Uterus (tissue), 4 donors: Measurements from ENCODE around the gene HLA-DRB1. TPM values are rescaled to one million over a fixed set of nuclear protein-coding genes. Genes with fewer than 3 reads are reported as not detected.

Source experiments
- DNase-seq, 2 donors: peaks; one replicate each; pipeline ENCODE4 v3.0.0-alpha.2; 2019 to 2020
- H3K27ac ChIP-seq, 2 donors: fragments of 200-600 bp; sonication (generic); 1 replicate in 1 of 2; 2 replicates in 1 of 2; pipeline ENCODE4 v1.5.1; 2016 to 2018
- H3K27me3 ChIP-seq, 2 donors: fragments of 200-600 bp; sonication (generic); one replicate each; pipeline ENCODE4 v1.5.1; 2018 to 2019; ENCODE audit warnings: control low read depth in 1 of 2
- H3K36me3 ChIP-seq, 2 donors: fragments of 200-600 bp; sonication (generic); one replicate each; pipeline ENCODE4 v1.5.1; 2019; ENCODE audit warnings: control low read depth in 1 of 2
- H3K4me1 ChIP-seq, 2 donors: fragments of 200-600 bp; sonication (generic); one replicate each; pipeline ENCODE4 v1.5.1; 2018 to 2019; ENCODE audit warnings: control low read depth in 1 of 2
- H3K4me3 ChIP-seq, 2 donors: fragments of 200-600 bp; sonication (generic); 1 replicate in 1 of 2; 2 replicates in 1 of 2; pipeline ENCODE4 v1.5.1; 2018 to 2019; ENCODE audit warnings: mild to moderate bottlenecking in 1 of 2
- H3K9me3 ChIP-seq, 2 donors: fragments of 200-600 bp; sonication (generic); one replicate each; pipeline ENCODE4 v1.5.1; 2019; ENCODE audit warnings: control low read depth in 1 of 2
- POLR2A ChIP-seq, 2 donors: fragments of 450-650 bp; IDR thresholded peaks; one replicate each; pipeline ENCODE4 v1.6.1; 2016; ENCODE audit warnings: antibody characterized with exemption in 2 of 2, mild to moderate bottlenecking in 1 of 2, moderate library complexity in 1 of 2
- intact Hi-C: fragments of 100-400 bp; cut with DNase I; formaldehyde crosslinking; loops from one replicate; pipeline ENCODE4 v1.15.1; 2023; ENCODE audit warnings: low total_unique reads
- total RNA-seq, 4 donors: library from RNA; depleted of rRNA in 3 of 4; stranded (reverse); fragments of >200 nt in 3 of 4; gene quantifications; one replicate each; pipeline versions ENCODE4 v1.1.0 to v1.2.4, GENCODE V29; 2014 to 2023
- TF ChIP-seq, protein P1 (sequence below), 4 experiments: fragments of 200-600 bp in 2 of 4; fragments of 450-650 bp in 2 of 4; sonication (generic) in 2 of 4; IDR thresholded peaks; one replicate each; pipeline ENCODE4 v1.5.1; 2016 to 2019; ENCODE audit warnings: antibody characterized with exemption in 4 of 4, mild to moderate bottlenecking in 2 of 4, moderate library complexity in 1 of 4
- donor health status: DM: yes; HTN: yes; CAD: no.

Gene HLA-DRB1
- total RNA-seq, 4 donors from 2014 or later = 15.9 to 197 (median 79.2) TPM

DNA sequence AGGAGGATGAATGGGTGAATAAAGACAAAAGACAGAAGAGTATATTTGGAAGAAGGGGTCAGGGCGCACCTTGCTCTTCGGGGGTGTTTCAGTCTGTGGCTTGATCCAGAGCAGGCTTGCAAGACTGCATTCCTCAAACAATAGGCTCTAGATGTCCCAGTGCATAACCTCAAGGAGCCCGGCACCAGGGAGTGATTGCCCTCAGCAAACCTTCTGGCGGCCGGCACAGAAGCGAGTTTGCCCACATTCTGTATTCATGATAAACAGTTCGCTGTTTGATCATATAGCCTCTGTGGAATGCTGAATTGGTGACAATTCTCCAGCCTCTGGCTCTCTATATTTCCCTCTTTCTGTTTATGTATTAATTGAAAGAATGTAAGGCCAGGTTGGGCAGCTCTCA, 29.9 kb downstream of the HLA-DRB1 start:
- Histone ChIP-seq H3K27ac (no peak overlapping the region), H3K9me3 (no peaks in the 10 kb centered on the region), H3K4me3 (no peak overlapping the region), H3K27me3 (no peaks in the 10 kb centered on the region), H3K4me1 (no peaks in the 10 kb centered on the region), H3K36me3 (no peaks in the 10 kb centered on the region)
- no peak for DNase-seq
- no peak for TF ChIP-seq POLR2A (IDR thresholded peaks at IDR 0.05)
- intact Hi-C loops = no loop called here

DNA sequence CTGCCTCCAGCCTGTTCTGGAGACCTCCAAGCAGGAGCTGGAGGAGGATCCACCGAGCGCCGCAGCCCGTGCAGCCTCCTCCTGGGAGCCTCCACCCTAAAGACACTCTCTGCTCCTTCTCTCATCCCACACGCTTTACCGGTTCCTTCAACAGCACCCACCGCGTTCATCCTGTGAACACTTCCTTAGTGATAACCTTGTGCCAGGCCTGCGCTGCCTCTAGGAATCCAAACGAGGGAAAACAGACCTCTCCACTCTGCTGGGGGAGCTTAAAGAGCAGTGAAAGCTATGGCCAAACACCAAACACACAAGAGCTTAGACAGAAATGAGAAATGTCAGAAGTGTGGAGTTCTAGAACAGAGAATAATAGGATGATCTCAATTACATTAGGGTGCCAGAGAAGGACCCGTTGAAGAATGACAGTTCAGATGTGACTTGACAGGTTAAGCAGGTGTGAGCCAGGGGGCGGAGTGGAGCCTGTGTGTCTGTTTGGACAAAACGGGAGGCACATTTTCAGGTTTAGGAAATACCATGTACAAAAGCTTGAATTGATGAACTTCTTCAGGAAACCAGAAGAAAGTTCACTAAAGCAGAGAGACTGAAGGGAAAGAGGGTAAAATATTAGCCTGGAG, 31.1 kb downstream of the HLA-DRB1 start:
- Histone ChIP-seq H3K27me3 (no peaks in the 10 kb centered on the region), H3K27ac (no peak overlapping the region), H3K36me3 (no peaks in the 10 kb centered on the region), H3K4me1 (no peaks in the 10 kb centered on the region), H3K4me3 (no peak overlapping the region), H3K9me3 (no peaks in the 10 kb centered on the region)
- intact Hi-C loops = no loop called here
- DNase-seq = no peak
- TF ChIP-seq, protein P1, sequence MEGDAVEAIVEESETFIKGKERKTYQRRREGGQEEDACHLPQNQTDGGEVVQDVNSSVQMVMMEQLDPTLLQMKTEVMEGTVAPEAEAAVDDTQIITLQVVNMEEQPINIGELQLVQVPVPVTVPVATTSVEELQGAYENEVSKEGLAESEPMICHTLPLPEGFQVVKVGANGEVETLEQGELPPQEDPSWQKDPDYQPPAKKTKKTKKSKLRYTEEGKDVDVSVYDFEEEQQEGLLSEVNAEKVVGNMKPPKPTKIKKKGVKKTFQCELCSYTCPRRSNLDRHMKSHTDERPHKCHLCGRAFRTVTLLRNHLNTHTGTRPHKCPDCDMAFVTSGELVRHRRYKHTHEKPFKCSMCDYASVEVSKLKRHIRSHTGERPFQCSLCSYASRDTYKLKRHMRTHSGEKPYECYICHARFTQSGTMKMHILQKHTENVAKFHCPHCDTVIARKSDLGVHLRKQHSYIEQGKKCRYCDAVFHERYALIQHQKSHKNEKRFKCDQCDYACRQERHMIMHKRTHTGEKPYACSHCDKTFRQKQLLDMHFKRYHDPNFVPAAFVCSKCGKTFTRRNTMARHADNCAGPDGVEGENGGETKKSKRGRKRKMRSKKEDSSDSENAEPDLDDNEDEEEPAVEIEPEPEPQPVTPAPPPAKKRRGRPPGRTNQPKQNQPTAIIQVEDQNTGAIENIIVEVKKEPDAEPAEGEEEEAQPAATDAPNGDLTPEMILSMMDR (IDR thresholded peaks at IDR 0.05) = no peak
- no peak for TF ChIP-seq POLR2A (IDR thresholded peaks at IDR 0.05)

DNA sequence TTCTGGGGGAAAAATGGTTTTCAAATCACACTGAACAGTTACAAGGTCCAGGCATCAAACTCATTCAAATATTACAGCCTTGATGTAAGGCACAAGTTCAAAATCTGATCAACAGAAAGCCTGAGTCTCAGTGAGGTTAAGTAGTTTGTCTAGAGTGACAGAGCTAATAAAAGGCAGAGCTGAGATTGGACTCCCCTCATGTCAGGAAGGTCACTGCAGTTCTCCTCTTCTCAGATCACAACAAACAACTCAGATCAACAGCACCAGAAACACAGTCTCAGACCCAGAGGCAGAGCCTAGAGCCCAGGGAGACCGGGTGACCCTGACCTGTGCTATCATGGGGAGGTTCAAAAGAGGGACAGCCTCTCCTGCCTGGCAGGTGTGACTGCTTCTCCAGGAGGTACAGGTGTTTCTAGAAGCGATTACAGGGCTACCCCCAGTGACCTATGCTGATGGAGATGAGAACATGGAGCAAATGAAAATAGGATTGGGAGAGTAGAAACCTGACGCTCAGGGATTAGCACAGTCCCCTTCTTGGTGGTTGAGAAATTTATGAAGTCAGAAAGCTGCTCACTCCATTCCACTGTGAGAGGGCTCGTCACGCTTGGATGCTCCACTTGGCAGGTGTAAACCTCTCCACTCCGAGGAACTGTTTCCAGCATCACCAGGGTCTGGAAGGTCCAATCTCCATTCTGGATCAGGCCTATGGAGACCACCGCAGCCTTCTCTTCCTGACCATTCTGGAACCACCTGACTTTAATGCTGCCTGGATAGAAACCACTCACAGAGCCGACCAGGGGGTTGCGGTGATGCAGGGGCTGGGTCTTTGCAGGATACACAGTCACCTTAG, 35.3 kb downstream of the HLA-DRB1 start:
- H3K9me3 ChIP-seq = no peaks in the 10 kb centered on the region
- TF ChIP-seq, protein P1 (IDR thresholded peaks at IDR 0.05) = no peak
- no peak for TF ChIP-seq POLR2A (IDR thresholded peaks at IDR 0.05)

DNA sequence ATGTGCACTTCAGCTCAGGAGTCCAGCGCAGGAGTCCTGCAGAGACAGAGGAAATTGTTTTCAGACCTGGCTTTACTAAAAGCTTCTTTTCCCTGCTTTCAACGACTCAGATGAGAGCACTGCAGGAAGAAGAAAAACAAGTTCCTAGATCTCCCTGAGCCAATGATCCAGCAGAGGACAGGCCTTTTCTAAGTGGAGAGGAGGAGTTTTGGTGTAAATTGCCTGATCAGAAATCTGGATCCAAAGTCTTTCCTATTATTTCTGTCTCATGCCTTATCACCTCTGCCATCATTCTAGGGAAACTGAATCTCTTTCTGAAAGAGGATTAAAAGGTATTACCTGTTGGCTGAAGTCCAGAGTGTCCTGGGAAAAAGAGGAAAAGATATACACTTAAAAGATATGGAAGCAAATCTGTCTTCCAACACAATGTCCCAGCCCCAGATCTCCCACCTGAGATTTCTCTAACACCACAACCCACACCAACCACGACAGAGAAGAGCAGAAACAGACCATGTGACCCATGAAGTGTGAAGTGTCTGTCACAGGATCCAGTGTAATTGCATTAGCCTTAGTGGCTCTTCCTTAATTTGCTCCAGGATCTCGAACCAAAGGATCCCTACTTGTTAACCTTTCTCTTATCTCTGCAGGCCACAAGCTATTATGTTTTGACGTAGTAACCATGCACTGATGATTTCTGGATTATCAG, 36.5 kb downstream of the HLA-DRB1 start:
- intact Hi-C loops = no loop called here
- no peak overlapping the region for H3K4me3 ChIP-seq
- H3K36me3 ChIP-seq = no peaks in the 10 kb centered on the region
- H3K9me3 ChIP-seq = no peaks in the 10 kb centered on the region
- no peaks in the 10 kb centered on the region for H3K4me1 ChIP-seq
- no peak overlapping the region for H3K27ac ChIP-seq
- DNase-seq = no peak
- H3K27me3 ChIP-seq = no peaks in the 10 kb centered on the region
- TF ChIP-seq POLR2A (IDR thresholded peaks at IDR 0.05) = no peak
- TF ChIP-seq, protein P1 (IDR thresholded peaks at IDR 0.05) = no peak

More for the DNA sequence above, 35.3 kb downstream of the HLA-DRB1 start:
- H3K27me3 ChIP-seq = no peaks in the 10 kb centered on the region
- no peak for DNase-seq
- intact Hi-C loops = no loop called here
- H3K36me3 ChIP-seq = no peaks in the 10 kb centered on the region
- no peak overlapping the region for H3K27ac ChIP-seq
- no peaks in the 10 kb centered on the region for H3K4me1 ChIP-seq
- H3K4me3 ChIP-seq = no peak overlapping the region

DNA sequence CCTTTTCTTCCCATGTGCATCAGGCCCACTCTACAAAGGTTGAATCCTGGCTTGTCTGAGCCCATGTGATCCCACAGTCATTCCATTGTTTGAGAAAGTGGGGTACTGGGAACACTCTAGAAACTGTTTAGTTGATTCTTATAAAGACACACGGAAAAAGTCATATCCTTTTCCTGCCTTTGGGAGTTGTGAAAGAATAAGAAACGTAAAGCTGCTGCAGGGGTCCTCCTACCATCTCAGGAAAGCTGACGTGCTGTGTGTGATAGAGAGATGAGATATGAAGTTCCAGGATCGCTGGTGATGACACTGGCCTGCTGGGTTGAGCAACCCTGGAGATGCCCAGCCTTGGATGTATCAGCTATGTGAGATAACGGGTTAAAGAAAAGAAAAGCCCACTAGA, 38.2 kb downstream of the HLA-DRB1 start:
- intact Hi-C loops = no loop called here
- H3K4me1 ChIP-seq = no peaks in the 10 kb centered on the region
- no peak overlapping the region for H3K27ac ChIP-seq
- no peak overlapping the region for H3K4me3 ChIP-seq
- no peak for TF ChIP-seq POLR2A (IDR thresholded peaks at IDR 0.05)
- TF ChIP-seq, protein P1 (IDR thresholded peaks at IDR 0.05) = no peak
- no peaks in the 10 kb centered on the region for H3K9me3 ChIP-seq
- DNase-seq = no peak
- H3K36me3 ChIP-seq = no peaks in the 10 kb centered on the region
- H3K27me3 ChIP-seq = no peaks in the 10 kb centered on the region
